ENCODE data around the gene TSPAN17.

The TSPAN17 gene

DNA sequence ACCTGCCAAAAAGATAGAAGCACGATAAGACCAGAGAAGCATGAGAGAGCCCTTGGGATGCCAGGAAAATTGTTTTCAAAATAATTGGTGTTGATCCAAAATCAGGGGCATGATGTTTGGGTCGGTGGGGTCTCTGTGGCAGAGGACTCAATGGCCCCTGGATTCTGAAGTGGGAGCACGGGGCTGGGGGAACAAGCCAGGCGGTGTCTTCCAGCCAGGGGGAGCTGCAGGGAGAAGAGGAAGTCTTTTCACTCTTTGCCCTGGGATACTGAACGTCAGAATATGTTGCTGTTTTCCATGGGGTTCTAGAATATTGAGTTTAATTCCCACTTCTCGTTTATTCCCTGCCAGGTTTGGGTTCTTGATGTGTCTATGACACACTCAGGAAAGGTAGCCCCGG, 20.4 kb downstream of the TSPAN17 start:
- Histone ChIP-seq H3K4me3 (replicated peaks; ENCODE audit: low read depth, low read length) (no peak overlapping the region), H3K27me3 (replicated peaks; ENCODE audit: control insufficient read depth, insufficient read depth, low read length) (no peaks in the 10 kb centered on the region; the same call in 1 of the 2 replicates), H3K36me3 (ENCODE audit: control insufficient read depth, insufficient read depth, low read length) (no peaks in the 10 kb centered on the region)
- no peak for TF ChIP-seq CTCF (IDR thresholded peaks at IDR 0.05; ENCODE audit: insufficient read depth, low read length, poor library complexity, severe bottlenecking)
- no peak for DNase-seq (ENCODE audit: extremely low read depth, insufficient read length)

GRCh38 chr5:176670449-176670848, 23.2 kb downstream of the TSPAN17 start:
- H3K4me3 ChIP-seq (replicated peaks; ENCODE audit: low read depth, low read length), result no peak overlapping the region
- no peak for TF ChIP-seq CTCF (IDR thresholded peaks at IDR 0.05; ENCODE audit: insufficient read depth, low read length, poor library complexity, severe bottlenecking)
- no peaks in the 10 kb centered on the region for H3K36me3 ChIP-seq (ENCODE audit: control insufficient read depth, insufficient read depth, low read length)
- DNase-seq (ENCODE audit: extremely low read depth, insufficient read length), result no peak
- H3K27me3 ChIP-seq (replicated peaks; ENCODE audit: control insufficient read depth, insufficient read depth, low read length), result no peaks in the 10 kb centered on the region; the same call in 1 of the 2 replicates

GRCh38 chr5:176671399-176671798, 24.1 kb downstream of the TSPAN17 start:
- Histone ChIP-seq H3K27me3 (replicated peaks; ENCODE audit: control insufficient read depth, insufficient read depth, low read length) (no peaks in the 10 kb centered on the region; the same call in 1 of the 2 replicates), H3K4me3 (replicated peaks; ENCODE audit: low read depth, low read length) (no peak overlapping the region), H3K36me3 (ENCODE audit: control insufficient read depth, insufficient read depth, low read length) (no peaks in the 10 kb centered on the region)
- DNase-seq (ENCODE audit: extremely low read depth, insufficient read length), result no peak
- TF ChIP-seq CTCF (IDR thresholded peaks at IDR 0.05; ENCODE audit: insufficient read depth, low read length, poor library complexity, severe bottlenecking), result no peak

DNA sequence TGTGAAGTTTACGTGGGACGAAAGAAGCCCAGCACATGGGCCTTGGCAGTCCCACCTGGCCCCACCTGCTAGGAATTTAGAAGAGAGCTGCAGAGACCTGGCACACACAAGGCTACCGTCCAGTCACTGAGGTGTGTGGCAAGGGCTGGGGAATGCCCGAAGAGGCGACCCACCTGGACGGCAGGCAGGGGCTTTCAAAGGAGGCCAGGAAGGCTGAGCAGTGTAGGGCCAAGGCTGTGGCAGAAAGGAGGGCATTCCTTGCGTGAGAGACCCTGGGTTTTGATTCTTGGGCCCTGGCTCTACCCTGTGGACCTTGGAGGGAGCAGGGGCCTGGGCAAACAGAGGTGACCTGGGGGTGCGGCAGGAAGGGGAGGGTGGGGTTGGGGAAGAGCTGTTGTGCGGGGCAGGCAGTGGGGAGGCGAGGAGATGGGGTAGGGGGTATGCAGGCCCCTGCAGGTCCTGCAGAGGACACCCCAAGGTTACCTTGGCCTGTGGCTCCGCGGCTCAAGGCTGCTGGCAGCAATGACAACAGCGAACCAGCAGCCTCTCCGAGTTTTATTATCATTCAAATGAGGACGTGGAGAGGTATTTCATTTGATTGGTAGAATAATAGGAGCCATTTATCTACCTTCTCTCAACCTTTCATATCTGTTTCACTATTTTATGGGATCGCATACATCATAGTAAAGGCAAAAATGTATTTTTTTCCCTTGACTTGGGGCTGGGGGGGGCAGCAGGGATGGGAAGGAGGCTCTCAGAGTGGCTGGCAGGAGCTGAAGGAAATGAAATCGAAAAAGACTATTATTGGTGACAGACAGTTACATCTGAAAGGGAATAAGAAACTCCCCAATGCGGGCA, 24.8 kb downstream of the TSPAN17 start:
- no peak overlapping the region for H3K4me3 ChIP-seq (replicated peaks; ENCODE audit: low read depth, low read length)
- no peak for DNase-seq (ENCODE audit: extremely low read depth, insufficient read length)
- no peak for TF ChIP-seq CTCF (IDR thresholded peaks at IDR 0.05; ENCODE audit: insufficient read depth, low read length, poor library complexity, severe bottlenecking)
- H3K36me3 ChIP-seq (ENCODE audit: control insufficient read depth, insufficient read depth, low read length), result no peaks in the 10 kb centered on the region
- no peaks in the 10 kb centered on the region; the same call in 1 of the 2 replicates for H3K27me3 ChIP-seq (replicated peaks; ENCODE audit: control insufficient read depth, insufficient read depth, low read length)

DNA sequence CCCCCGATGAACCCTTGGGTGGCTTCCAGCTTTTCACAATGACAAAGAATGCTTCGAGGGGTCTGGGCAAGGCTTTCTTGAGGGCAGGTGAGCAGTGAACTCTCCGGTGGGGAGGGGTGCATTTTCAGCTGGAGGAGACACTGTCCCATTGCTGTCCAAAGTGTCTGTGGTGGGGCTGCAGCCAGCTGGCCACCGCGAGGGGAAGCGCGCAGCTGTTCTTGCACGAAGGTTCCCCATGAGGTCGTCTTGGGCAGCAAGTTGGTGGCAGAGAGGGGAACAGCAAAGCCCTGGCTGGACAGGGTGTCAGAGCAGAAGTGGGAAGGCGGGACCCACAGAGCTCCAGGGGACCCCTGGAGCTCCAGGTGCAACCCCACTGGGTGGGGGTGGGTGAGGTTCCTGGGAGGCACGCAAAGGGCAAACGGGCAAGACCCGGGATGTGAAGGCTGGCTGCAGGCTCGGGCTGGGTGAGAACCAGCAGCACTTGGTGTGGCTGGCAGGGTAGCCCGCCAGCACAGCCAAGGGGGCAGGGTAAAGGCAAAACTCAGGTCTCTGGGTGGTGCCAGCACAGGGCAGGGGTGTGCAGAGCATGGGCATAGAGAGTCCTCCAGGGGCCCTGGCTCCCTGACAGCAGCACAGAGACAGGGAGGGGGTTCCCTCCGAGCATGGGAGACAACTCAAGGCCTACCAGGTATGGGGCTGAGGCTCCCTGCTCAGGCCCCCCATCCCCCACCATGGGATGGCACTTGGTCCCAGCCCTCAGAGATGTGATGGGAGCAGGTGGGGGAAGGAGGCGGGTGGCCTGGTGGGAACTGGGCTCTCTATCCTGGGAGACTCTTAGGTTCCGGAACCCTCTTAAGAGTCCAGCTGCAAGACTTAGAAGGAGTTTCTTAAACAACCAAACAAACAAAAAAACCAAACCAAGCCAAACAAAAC, 26.6 kb downstream of the TSPAN17 start:
- DNase-seq (ENCODE audit: extremely low read depth, insufficient read length), result no peak
- H3K4me3 ChIP-seq (replicated peaks; ENCODE audit: low read depth, low read length), result no peak overlapping the region
- TF ChIP-seq CTCF (IDR thresholded peaks at IDR 0.05; ENCODE audit: insufficient read depth, low read length, poor library complexity, severe bottlenecking), result no peak
- H3K27me3 ChIP-seq (replicated peaks; ENCODE audit: control insufficient read depth, insufficient read depth, low read length), result no peaks in the 10 kb centered on the region; the same call in 1 of the 2 replicates
- H3K36me3 ChIP-seq (ENCODE audit: control insufficient read depth, insufficient read depth, low read length), result no peaks in the 10 kb centered on the region

Data from GM06990 (cell line).